Chondrocyte (in vitro differentiated cells): ENCODE measurements around the gene DSCAML1. TPM values are rescaled to one million over a fixed set of nuclear protein-coding genes. Genes with fewer than 3 reads are reported as not detected.

ENCODE experiments used
- DNase-seq: peaks from one replicate; pipeline ENCODE4 v3.0.0; 2021; ENCODE audit warnings: mixed read lengths, low spot score
- H3K27ac Mint-ChIP-seq: one replicate; pipeline ENCODE4 v1.8.0; 2021; ENCODE audit warnings: mild to moderate bottlenecking, moderate library complexity, mixed read lengths; ENCODE audit not compliant: unreplicated experiment
- H3K27me3 Mint-ChIP-seq: 2 replicates; pipeline ENCODE4 v1.8.0; 2021; ENCODE audit warnings: low read depth, mixed read lengths
- H3K36me3 Mint-ChIP-seq: 2 replicates; pipeline ENCODE4 v1.8.0; 2021; ENCODE audit warnings: low read depth, mixed read lengths
- H3K4me1 Mint-ChIP-seq: 2 replicates; pipeline ENCODE4 v1.8.0; 2021; ENCODE audit warnings: low read depth, mild to moderate bottlenecking, mixed read lengths
- H3K4me3 Mint-ChIP-seq: one replicate; pipeline ENCODE4 v1.8.0; 2021; ENCODE audit warnings: mild to moderate bottlenecking, moderate library complexity, mixed read lengths; ENCODE audit not compliant: unreplicated experiment
- H3K9me3 Mint-ChIP-seq: 2 replicates; pipeline ENCODE4 v1.8.0; 2021; ENCODE audit warnings: low read depth, mixed read lengths
- total RNA-seq: library from RNA; stranded (reverse); gene quantifications from 3 replicates; pipeline ENCODE4 v1.2.1, GENCODE V29; 2021
- TF ChIP-seq, protein P1 (sequence below): fragments of 200-600 bp; sonication (generic); IDR thresholded peaks from 2 replicates; pipeline ENCODE4 v1.5.0; 2021; ENCODE audit warnings: antibody characterized with exemption, mild to moderate bottlenecking, moderate library complexity

The DSCAML1 gene
- total RNA-seq, 1 donor from 2014 or later, result not detected

DNA sequence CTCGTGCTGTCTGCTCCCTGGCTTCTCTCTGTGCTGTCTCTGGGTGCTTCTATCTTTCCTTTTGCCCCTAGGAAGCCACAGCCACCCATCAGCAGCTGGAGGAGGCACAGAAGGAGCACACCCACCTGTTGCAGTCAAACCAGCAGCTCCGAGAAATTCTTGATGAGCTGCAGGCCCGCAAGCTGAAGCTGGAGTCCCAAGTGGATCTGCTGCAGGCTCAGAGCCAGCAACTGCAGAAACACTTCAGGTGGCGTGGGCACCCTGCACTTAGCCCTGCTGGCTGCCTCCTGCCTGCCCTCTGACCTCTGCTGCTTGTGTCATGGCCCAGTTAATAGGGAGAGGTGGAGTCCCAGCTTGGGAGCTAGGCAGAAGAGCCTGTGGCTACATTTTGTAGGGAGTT is 401.5 kb downstream of the DSCAML1 start:
- H3K36me3 Mint-ChIP-seq, result peaks cover 49% of the 10 kb centered on the region
- H3K9me3 Mint-ChIP-seq, result peaks cover 3% of the 10 kb centered on the region
- DNase-seq, result no peak
- H3K4me1 Mint-ChIP-seq, result no peaks in the 10 kb centered on the region
- H3K27me3 Mint-ChIP-seq, result no peaks in the 10 kb centered on the region
- no peak overlapping the region for H3K27ac Mint-ChIP-seq
- TF ChIP-seq, protein P1, sequence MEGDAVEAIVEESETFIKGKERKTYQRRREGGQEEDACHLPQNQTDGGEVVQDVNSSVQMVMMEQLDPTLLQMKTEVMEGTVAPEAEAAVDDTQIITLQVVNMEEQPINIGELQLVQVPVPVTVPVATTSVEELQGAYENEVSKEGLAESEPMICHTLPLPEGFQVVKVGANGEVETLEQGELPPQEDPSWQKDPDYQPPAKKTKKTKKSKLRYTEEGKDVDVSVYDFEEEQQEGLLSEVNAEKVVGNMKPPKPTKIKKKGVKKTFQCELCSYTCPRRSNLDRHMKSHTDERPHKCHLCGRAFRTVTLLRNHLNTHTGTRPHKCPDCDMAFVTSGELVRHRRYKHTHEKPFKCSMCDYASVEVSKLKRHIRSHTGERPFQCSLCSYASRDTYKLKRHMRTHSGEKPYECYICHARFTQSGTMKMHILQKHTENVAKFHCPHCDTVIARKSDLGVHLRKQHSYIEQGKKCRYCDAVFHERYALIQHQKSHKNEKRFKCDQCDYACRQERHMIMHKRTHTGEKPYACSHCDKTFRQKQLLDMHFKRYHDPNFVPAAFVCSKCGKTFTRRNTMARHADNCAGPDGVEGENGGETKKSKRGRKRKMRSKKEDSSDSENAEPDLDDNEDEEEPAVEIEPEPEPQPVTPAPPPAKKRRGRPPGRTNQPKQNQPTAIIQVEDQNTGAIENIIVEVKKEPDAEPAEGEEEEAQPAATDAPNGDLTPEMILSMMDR, result no peak
- H3K4me3 Mint-ChIP-seq, result no peak overlapping the region

DNA sequence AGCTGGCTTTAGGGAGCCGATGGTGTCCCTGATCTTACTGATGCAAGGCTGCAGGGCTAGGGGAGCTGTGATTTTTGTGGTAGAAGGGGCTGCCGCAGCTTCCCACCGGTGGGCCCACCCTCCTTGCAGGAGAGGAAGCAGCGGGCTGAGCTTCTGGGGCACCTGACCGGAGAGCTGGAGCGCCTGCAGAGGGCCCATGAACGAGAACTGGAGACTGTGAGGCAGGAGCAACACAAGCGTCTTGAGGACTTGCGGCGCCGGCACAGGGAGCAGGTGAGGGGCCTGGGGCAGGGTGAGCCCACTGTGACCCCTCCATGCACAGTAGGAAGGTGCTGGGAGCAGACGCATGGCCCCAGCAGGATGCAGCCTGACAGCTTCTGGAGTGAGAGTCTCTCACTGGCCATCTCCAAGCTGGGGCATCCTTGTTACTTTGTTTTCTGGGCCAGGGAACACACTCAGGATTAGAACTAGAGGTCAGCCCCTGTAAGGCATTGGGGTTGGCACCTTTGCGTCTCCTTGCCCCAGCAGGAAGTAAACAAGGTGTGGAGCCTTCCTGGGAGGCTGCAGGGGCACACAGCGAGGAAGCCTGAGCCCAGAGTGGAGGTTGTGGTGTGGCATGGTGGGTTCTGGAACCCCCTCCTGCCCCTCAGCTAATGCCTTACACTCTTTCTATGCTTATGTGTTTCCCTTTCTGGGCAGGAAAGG is 402.6 kb downstream of the DSCAML1 start:
- TF ChIP-seq, protein P1, result no peak
- Mint-ChIP-seq H3K36me3 (peaks cover 48% of the 10 kb centered on the region), H3K27ac (no peak overlapping the region), H3K9me3 (peaks cover under 1% of the 10 kb centered on the region), H3K4me3 (no peak overlapping the region), H3K4me1 (peaks cover 3% of the 10 kb centered on the region), H3K27me3 (no peaks in the 10 kb centered on the region)
- no peak for DNase-seq

- no peak for DNase-seq
- H3K4me3 Mint-ChIP-seq, result no peak overlapping the region
- H3K4me1 Mint-ChIP-seq, result peaks cover 14% of the 10 kb centered on the region
- TF ChIP-seq, protein P1, result no peak
- H3K27ac Mint-ChIP-seq, result no peak overlapping the region
- H3K36me3 Mint-ChIP-seq, result peaks cover 49% of the 10 kb centered on the region
- no peaks in the 10 kb centered on the region for H3K9me3 Mint-ChIP-seq
- no peaks in the 10 kb centered on the region for H3K27me3 Mint-ChIP-seq
Observed at GRCh38 chr11:117392979-117393378, 404.0 kb downstream of the DSCAML1 start.

DNA sequence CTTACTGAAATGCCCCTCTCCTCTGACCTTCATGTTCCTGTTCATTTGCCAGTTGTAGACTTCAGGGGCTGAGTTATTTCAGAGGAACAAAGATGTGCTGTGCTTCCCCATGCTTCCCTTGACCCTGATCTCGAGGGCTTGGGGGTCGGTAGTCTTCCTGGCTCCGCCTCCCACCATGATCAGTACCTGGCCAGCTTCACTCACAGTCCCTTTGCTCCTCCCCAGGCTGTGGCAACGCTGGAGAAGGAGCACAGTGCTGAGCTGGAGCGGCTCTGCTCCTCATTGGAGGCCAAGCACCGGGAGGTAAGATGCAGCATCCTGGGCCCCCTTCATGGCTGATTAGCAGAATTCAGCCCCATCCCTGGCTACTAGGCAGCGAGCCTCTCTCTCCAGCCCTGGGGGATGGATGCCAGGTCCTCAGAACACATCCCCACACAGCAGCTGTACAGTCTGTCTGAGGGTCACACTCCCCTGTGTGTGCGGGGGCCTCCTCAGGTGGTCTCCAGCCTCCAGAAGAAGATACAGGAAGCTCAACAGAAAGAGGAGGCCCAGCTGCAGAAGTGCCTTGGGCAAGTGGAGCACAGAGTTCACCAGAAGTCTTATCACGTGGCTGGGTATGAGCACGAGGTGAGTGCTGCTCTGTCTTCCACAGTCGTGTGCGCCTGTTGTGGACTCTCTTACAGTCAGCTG is 404.9 kb downstream of the DSCAML1 start:
- TF ChIP-seq, protein P1, result no peak
- H3K36me3 Mint-ChIP-seq, result peaks cover 43% of the 10 kb centered on the region
- H3K27me3 Mint-ChIP-seq, result no peaks in the 10 kb centered on the region
- peaks cover 16% of the 10 kb centered on the region for H3K4me1 Mint-ChIP-seq
- no peaks in the 10 kb centered on the region for H3K9me3 Mint-ChIP-seq
- H3K4me3 Mint-ChIP-seq, result no peak overlapping the region
- no peak for DNase-seq
- no peak overlapping the region for H3K27ac Mint-ChIP-seq

DNA sequence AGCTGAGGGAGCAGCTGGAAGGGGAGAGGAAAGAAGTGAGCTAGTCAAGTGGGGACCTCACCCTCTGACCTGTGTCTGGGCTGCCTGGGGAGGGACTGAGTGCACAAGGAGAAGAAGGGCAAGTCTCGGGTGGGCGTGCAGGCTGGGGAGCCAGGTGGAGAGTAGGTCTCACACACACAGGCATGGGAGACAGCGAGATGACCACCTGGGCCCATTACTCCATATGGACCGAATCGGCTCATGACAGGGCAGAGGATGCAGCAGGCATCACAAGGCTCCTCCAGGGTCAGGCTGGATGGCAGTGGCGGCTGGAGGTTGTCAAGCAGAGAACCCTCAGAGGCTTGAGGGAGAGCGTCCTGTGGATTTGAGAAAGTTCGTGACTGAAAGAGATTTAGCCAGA is 405.8 kb downstream of the DSCAML1 start:
- H3K27ac Mint-ChIP-seq, result no peak overlapping the region
- H3K36me3 Mint-ChIP-seq, result peaks cover 38% of the 10 kb centered on the region
- DNase-seq, result no peak
- TF ChIP-seq, protein P1, result no peak
- peaks cover 16% of the 10 kb centered on the region for H3K4me1 Mint-ChIP-seq
- no peak overlapping the region for H3K4me3 Mint-ChIP-seq
- H3K27me3 Mint-ChIP-seq, result no peaks in the 10 kb centered on the region
- H3K9me3 Mint-ChIP-seq, result no peaks in the 10 kb centered on the region
